Activated naive CD4-positive, alpha-beta T cell treated with anti-CD3 and anti-CD28 coated beads for 36 hours (primary cell): Measurements from ENCODE around the gene SPTBN4. TPM values are rescaled to one million over a fixed set of nuclear protein-coding genes. Genes with fewer than 3 reads are reported as not detected.
A peak's percentile ranks its signal among the peaks of the same experiment; 100 is the strongest.
"Not testable (repeated sequence)": the region's sequence is repeated elsewhere in the genome, so short reads cannot be mapped to it uniquely, and the experiment has no call there.

Source experiments
- CTCF ChIA-PET: fragments of 350-600 bp; sonication (Branson Sonifier 250); formaldehyde crosslinking; loops from one replicate; lab custom pipeline; 2021; ENCODE audit warnings: antibody characterized with exemption; lab: Charles Lee
- DNase-seq: peaks from one replicate; pipeline ENCODE4 v3.0.0-alpha.2; 2020
- H3K27ac Mint-ChIP-seq: one replicate; pipeline ENCODE4 v1.8.0; 2021; ENCODE audit warnings: mild to moderate bottlenecking, mixed read lengths
- H3K27me3 Mint-ChIP-seq: one replicate; pipeline ENCODE4 v1.8.0; 2021; ENCODE audit warnings: low read depth, mixed read lengths
- H3K36me3 Mint-ChIP-seq: one replicate; pipeline ENCODE4 v1.8.0; 2021; ENCODE audit warnings: low read depth, mixed read lengths
- H3K4me1 Mint-ChIP-seq: one replicate; pipeline ENCODE4 v1.8.0; 2021; ENCODE audit warnings: low read depth, mixed read lengths
- H3K4me3 Mint-ChIP-seq: one replicate; pipeline ENCODE4 v1.8.0; 2021; ENCODE audit warnings: mild to moderate bottlenecking, moderate library complexity, mixed read lengths
- H3K9me3 Mint-ChIP-seq: one replicate; pipeline ENCODE4 v1.8.0; 2021; ENCODE audit warnings: mixed read lengths
- intact Hi-C: fragments of 100-400 bp; cut with micrococcal nuclease; formaldehyde crosslinking; loops from one replicate; pipeline ENCODE4 v1.15.1; 2023
- total RNA-seq, 2 experiments: library from RNA; stranded (reverse); gene quantifications; one replicate each; pipeline ENCODE4 v1.2.3, GENCODE V29; 2021

The SPTBN4 gene
- total RNA-seq, 2 experiments from 2014 or later = 0.91 to 1.1 TPM

GRCh38 chr19:40547836-40548235 is 81.0 kb downstream of the SPTBN4 start:
- intact Hi-C loops = no loop called here
- Mint-ChIP-seq H3K27ac (no peak overlapping the region), H3K9me3 (peaks cover 3% of the 10 kb centered on the region), H3K4me1 (peaks cover 7% of the 10 kb centered on the region), H3K4me3 (no peak overlapping the region), H3K36me3 (no peaks in the 10 kb centered on the region), H3K27me3 (peaks cover 30% of the 10 kb centered on the region)
- CTCF ChIA-PET = interaction anchor here (0.6 to 4.2 kb wide), 4 partner anchors 22 to 87 kb away, joined by 3 to 23 read pairs (median 12); no protein-coding TSS in a partner anchor
- DNase-seq = no peak

- H3K27ac Mint-ChIP-seq = no peak overlapping the region
- DNase-seq = peak; percentile 80
- peak overlapping the region; percentile 0 for H3K4me3 Mint-ChIP-seq
- H3K27me3 Mint-ChIP-seq = peaks cover 41% of the 10 kb centered on the region
- H3K4me1 Mint-ChIP-seq = peaks cover 10% of the 10 kb centered on the region
- H3K36me3 Mint-ChIP-seq = no peaks in the 10 kb centered on the region
- H3K9me3 Mint-ChIP-seq = peaks cover 3% of the 10 kb centered on the region
- intact Hi-C loops = loop anchor here (1.0 kb wide), 2 partner anchors 49 to 85 kb away; no protein-coding TSS in a partner anchor
- CTCF ChIA-PET = interaction anchor here (0.8 to 4.2 kb wide), 7 partner anchors 12 to 86 kb away, joined by 3 to 23 read pairs (median 5); no protein-coding TSS in a partner anchor
Observed at GRCh38 chr19:40549007-40549708, 82.4 kb downstream of the SPTBN4 start.

DNA sequence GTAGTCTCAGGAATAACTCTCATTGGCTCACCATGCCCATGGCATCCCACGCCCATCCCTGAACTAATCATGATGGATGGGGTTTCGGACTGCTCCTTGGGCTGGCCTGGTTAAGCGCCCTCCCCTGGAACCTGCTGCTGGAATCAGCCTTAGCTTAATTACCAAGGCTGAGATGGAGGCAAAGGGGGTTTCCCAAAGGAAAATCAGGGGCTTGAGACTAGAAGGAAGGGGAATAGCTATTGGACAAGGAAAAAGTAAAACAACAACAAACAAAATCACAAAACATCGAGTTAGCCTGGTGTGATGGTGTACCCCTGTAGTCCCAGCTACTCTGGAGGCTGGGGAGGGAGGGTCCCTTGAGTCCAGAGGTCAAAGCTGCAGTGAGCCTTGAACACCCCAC is 84.2 kb downstream of the SPTBN4 start:
- no peaks in the 10 kb centered on the region for H3K36me3 Mint-ChIP-seq
- DNase-seq = no peak
- peaks cover 10% of the 10 kb centered on the region for H3K4me1 Mint-ChIP-seq
- H3K9me3 Mint-ChIP-seq = peaks cover 3% of the 10 kb centered on the region
- CTCF ChIA-PET = interaction anchor here (0.9 to 4.2 kb wide), 4 partner anchors 48 to 87 kb away, joined by 3 to 23 read pairs (median 4); no protein-coding TSS in a partner anchor
- intact Hi-C loops = no loop called here
- H3K27me3 Mint-ChIP-seq = peaks cover 49% of the 10 kb centered on the region
- H3K27ac Mint-ChIP-seq = no peak overlapping the region
- H3K4me3 Mint-ChIP-seq = no peak overlapping the region

GRCh38 chr19:40552848-40553247 is 86.0 kb downstream of the SPTBN4 start:
- CTCF ChIA-PET = interaction anchor here (1.2 to 1.5 kb wide), 3 partner anchors 45 to 82 kb away, joined by 3 to 5 read pairs (median 4); no protein-coding TSS in a partner anchor
- no peak for DNase-seq
- Mint-ChIP-seq H3K4me1 (peaks cover 10% of the 10 kb centered on the region), H3K36me3 (no peaks in the 10 kb centered on the region), H3K27me3 (peaks cover 41% of the 10 kb centered on the region), H3K4me3 (no peak overlapping the region), H3K27ac (no peak overlapping the region), H3K9me3 (no peaks in the 10 kb centered on the region)
- intact Hi-C loops = no loop called here

- peaks cover 7% of the 10 kb centered on the region for H3K4me1 Mint-ChIP-seq
- no peaks in the 10 kb centered on the region for H3K9me3 Mint-ChIP-seq
- no peak overlapping the region for H3K27ac Mint-ChIP-seq
- H3K36me3 Mint-ChIP-seq = no peaks in the 10 kb centered on the region
- no peak for DNase-seq
- CTCF ChIA-PET = interaction anchor here (1.3 kb wide), 1 partner anchor 81 kb away, joined by 4 read pairs; no protein-coding TSS in a partner anchor
- H3K4me3 Mint-ChIP-seq = no peak overlapping the region
- peaks cover 37% of the 10 kb centered on the region for H3K27me3 Mint-ChIP-seq
- intact Hi-C loops = no loop called here
Observed at GRCh38 chr19:40553885-40554857, 87.4 kb downstream of the SPTBN4 start.

- peaks cover 3% of the 10 kb centered on the region for H3K4me1 Mint-ChIP-seq
- CTCF ChIA-PET = interaction anchor here (0.9 to 1.3 kb wide), 2 partner anchors 79 to 92 kb away, joined by 3 to 4 read pairs; no protein-coding TSS in a partner anchor
- no peaks in the 10 kb centered on the region for H3K36me3 Mint-ChIP-seq
- intact Hi-C loops = no loop called here
- H3K27ac Mint-ChIP-seq = no peak overlapping the region
- H3K27me3 Mint-ChIP-seq = peaks cover 34% of the 10 kb centered on the region
- no peak overlapping the region for H3K4me3 Mint-ChIP-seq
- no peak for DNase-seq
- H3K9me3 Mint-ChIP-seq = no peaks in the 10 kb centered on the region
Observed at GRCh38 chr19:40555978-40556689, 89.3 kb downstream of the SPTBN4 start.

DNA sequence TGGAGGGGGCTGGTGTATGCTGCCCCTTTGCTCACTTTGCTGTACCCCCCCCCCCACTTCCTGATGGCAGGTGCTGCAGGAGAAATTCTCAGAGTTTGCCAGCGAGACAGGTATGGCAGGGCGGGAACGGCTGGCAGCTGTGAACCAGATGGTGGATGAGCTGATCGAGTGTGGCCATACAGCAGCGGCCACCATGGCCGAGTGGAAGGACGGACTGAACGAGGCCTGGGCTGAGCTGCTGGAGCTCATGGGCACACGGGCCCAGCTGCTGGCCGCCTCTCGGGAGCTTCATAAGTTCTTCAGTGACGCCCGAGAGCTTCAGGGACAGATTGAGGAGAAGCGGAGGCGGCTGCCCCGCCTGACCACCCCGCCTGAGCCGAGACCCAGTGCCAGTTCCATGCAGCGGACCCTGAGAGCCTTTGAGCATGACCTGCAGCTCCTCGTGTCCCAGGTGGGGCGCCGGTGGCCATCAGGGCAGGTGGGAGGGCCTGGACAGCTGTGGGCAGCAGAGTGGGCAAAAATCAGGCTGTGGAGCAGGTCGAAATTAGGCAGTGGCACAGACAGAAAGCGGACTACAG is 90.2 kb downstream of the SPTBN4 start:
- CTCF ChIA-PET = interaction anchor here (1.3 kb wide), 1 partner anchor 78 kb away, joined by 3 read pairs; no protein-coding TSS in a partner anchor
- DNase-seq = no peak
- peaks cover 34% of the 10 kb centered on the region for H3K27me3 Mint-ChIP-seq
- intact Hi-C loops = no loop called here
- no peaks in the 10 kb centered on the region for H3K36me3 Mint-ChIP-seq
- peaks cover 3% of the 10 kb centered on the region for H3K4me1 Mint-ChIP-seq
- H3K4me3 Mint-ChIP-seq = no peak overlapping the region
- no peak overlapping the region for H3K27ac Mint-ChIP-seq
- no peaks in the 10 kb centered on the region for H3K9me3 Mint-ChIP-seq

DNA sequence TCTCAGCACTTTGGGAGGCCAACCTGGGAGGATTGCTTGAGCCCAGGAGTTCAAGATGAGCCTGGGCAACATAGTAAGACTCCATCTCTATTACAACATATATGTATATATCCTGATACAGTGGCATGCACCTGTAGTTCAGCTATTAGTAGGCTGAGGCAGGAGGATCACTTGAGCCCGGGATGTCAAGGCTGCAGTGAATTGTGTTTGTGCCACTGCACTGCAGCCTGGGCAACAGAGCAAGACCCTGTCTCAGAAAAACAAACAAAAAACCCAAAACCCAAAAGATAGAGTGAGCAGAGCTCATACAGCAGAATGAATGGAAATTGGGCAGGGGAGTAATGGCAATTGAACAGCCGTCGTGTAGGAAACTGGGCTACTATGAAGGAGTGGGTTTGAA is 92.6 kb downstream of the SPTBN4 start:
- Mint-ChIP-seq H3K27me3 (peaks cover 22% of the 10 kb centered on the region), H3K4me1 (no peaks in the 10 kb centered on the region), H3K36me3 (no peaks in the 10 kb centered on the region), H3K9me3 (no peaks in the 10 kb centered on the region), H3K27ac (peak overlapping the region; percentile 19), H3K4me3 (no peak overlapping the region)
- intact Hi-C loops = no loop called here
- CTCF ChIA-PET = no interaction called here
- DNase-seq = no peak

DNA sequence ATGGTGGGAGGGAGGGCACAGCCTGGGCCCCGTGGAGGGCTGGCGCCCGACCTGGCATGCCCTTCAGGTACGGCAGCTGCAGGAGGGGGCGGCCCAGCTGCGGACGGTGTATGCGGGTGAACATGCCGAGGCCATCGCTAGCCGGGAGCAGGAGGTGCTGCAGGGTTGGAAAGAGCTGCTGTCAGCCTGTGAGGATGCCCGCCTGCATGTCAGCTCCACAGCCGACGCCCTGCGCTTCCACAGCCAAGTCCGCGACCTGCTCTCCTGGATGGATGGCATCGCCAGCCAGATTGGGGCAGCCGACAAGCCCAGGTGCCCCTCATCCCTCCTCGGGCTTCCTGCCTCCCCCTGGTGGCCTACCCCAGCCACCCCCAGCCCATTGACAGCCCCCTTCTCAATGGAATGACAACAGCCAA is 93.3 kb downstream of the SPTBN4 start:
- no peak overlapping the region for H3K27ac Mint-ChIP-seq
- H3K27me3 Mint-ChIP-seq = peaks cover 19% of the 10 kb centered on the region
- H3K4me3 Mint-ChIP-seq = no peak overlapping the region
- CTCF ChIA-PET = no interaction called here
- H3K4me1 Mint-ChIP-seq = no peaks in the 10 kb centered on the region
- no peaks in the 10 kb centered on the region for H3K9me3 Mint-ChIP-seq
- no peaks in the 10 kb centered on the region for H3K36me3 Mint-ChIP-seq
- intact Hi-C loops = no loop called here
- DNase-seq = no peak

GRCh38 chr19:40561947-40562346 is 95.1 kb downstream of the SPTBN4 start:
- Mint-ChIP-seq H3K27me3 (peaks cover 31% of the 10 kb centered on the region), H3K4me3 (no peak overlapping the region), H3K9me3 (no peaks in the 10 kb centered on the region), H3K4me1 (no peaks in the 10 kb centered on the region), H3K27ac (no peak overlapping the region), H3K36me3 (no peaks in the 10 kb centered on the region)
- CTCF ChIA-PET = interaction anchor here (0.7 kb wide), 1 partner anchor 76 kb away, joined by 4 read pairs; no protein-coding TSS in a partner anchor
- no peak for DNase-seq
- intact Hi-C loops = no loop called here

DNA sequence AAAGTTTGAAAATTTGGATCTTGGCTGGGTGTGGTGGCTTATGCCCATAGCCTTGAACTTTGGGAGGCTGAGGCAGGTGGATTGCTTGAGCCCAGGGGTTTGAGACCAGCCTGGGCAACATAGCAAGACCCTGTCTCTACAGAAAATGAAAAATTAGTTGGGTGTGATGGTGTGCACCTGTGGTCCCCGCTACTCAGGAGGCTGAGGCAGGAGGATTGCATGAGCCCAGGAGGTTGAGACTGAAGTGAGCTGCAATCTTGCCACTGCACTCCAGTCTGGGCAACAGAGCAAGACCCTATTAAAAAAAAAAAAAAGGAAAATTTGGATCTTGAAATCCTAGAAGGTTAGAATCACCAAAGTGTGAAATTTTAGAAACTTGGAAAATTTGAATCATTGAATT is 97.7 kb downstream of the SPTBN4 start:
- DNase-seq, H3K9me3 Mint-ChIP-seq, H3K4me3 Mint-ChIP-seq, H3K4me1 Mint-ChIP-seq, H3K36me3 Mint-ChIP-seq, CTCF ChIA-PET, intact Hi-C loops, H3K27ac Mint-ChIP-seq: not testable (repeated sequence)
- H3K27me3 Mint-ChIP-seq = peaks cover 44% of the 10 kb centered on the region
